ENCODE measurements around the gene RAMP1. TPM values are rescaled to one million over a fixed set of nuclear protein-coding genes. Genes with fewer than 3 reads are reported as not detected.
A peak's percentile ranks its signal among the peaks of the same experiment; 100 is the strongest.

Gene RAMP1
- total RNA-seq, 1 donor from 2014 or later, result 11.8 TPM

DNA sequence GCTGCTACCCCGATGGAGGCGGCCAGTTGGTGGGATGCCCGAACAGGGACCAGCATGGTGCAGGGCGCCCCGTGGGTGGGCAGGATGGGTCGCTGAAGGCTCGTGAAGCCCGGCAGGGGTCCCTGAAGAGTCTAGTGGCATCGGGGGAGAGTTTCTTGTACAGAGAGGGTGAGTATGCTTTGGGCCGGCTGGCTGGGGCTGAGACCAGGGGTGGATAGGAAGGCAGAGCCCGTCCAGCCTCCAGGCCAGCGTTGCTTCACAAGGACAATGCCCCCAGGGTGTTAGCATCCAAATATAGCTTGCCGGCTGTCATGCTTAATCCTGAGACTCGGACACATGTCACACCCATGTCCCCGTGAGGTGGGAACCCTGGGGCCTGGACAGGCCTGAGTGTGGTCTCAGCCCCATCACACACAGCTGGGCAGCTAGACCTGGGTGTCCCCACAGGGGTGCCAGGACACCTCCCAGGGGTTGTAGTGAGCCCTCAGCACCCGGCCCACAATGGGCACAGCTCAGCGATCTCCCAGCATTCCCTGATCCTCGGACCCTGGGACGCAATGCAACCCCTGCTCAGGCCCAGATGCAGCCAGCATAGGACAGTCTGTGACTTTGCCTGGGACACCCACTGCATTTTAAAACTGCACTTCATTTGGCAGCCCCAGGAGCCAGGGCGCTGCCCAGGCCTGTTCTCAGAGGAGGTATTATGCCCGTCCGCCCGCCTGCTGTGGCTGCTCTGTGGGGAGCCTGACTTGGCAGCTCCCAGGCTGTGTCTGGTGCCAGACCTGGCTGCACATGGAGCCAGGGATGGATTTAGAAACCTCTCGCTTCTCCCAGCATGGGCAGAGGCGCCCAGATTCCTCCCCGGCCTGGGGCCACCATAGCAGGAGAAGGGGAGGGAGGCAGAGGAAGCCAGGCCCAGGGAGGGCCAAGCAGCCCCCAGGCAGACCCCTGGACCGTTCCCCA, 36.4 kb downstream of the RAMP1 start:
- DNase-seq (ENCODE audit: low spot score), result peak; percentile 16

GRCh38 chr2:237896507-237896892, 37.1 kb downstream of the RAMP1 start:
- DNase-seq (ENCODE audit: low spot score), result no peak

DNA sequence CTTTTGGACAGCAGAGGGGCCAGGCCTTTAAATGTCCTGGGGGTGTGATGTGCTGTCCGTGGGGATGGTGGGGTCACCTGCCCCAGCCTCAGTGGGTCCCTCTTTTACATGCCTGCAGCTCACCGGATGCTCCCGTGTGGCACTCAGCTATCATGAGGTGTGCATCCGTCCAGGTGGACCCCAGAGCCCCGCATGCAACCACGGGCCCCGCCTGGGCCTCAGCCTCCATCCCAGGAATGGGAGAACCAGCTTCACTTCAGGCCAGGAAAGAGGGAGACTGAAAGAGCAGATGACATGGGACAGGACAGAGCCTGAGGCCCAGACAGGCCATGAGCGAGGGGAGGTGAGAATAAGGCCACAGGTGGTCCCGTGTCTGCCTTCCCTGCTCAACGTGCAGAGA, 37.5 kb downstream of the RAMP1 start:
- DNase-seq (ENCODE audit: low spot score), result no peak

DNA sequence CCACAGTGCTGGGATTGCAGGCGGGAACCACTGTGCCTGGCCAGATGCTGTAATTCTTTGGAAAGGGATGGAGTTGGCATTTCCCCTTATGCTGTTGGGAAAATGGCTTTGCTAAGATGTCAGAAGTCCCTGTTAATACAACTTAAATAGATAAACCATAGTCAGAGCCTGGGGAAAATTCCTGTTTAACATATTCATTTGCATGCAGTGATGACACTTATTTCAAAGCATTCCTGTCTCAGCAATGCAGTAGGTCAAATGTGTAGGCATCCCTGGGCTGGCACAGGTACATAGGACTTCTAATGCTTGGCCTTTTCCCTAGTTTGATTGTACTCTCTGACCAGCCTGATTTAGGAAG, 38.6 kb downstream of the RAMP1 start:
- no peak for DNase-seq (ENCODE audit: low spot score)

DNA sequence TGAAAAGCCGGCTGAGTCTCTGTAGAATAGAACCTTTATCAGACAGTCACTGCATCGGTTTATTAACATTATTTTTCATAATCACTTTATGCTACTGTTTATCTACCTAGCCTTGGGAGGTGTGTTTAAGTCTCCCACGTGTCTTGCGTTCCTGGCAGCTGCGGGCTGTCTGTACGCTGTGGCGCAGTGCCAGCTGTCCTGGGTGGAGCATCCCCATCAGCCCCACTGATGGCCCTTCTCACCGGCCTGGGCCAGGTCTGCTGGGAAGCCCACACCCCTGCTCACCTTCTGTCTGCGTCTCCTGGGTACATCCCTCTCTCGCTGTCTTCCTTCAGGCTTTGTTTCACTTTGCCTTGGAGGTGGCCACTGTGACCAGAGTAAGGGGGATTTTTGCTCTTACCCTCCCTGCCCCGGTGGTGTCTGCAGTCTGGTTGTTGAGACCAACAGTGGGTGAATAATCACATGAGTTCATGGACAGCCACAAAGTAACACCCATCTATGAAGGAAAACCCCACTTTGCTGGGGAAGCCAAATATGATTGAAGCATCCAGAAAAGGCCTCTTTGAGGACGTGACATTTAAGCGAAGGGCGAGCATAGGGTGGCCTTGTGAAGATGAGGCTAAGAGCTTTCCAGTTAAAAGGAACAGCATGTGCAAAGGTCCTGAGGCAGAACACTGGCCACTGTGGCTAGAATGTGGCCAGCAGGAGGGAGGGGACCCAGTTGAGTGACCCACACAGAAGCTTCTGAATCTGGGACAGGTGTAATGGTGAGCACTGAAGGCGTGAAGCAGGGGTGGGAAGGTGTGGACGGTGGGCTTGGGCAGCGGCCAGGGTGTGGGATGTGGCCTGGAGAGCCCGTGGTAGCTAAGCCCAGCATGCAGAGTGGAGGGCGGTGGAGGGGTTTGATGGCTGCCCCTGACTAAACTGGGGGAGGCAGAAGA, 41.7 kb downstream of the RAMP1 start:
- DNase-seq (ENCODE audit: low spot score), result no peak

GRCh38 chr2:237901932-237902850, 42.8 kb downstream of the RAMP1 start:
- DNase-seq (ENCODE audit: low spot score), result no peak

DNA sequence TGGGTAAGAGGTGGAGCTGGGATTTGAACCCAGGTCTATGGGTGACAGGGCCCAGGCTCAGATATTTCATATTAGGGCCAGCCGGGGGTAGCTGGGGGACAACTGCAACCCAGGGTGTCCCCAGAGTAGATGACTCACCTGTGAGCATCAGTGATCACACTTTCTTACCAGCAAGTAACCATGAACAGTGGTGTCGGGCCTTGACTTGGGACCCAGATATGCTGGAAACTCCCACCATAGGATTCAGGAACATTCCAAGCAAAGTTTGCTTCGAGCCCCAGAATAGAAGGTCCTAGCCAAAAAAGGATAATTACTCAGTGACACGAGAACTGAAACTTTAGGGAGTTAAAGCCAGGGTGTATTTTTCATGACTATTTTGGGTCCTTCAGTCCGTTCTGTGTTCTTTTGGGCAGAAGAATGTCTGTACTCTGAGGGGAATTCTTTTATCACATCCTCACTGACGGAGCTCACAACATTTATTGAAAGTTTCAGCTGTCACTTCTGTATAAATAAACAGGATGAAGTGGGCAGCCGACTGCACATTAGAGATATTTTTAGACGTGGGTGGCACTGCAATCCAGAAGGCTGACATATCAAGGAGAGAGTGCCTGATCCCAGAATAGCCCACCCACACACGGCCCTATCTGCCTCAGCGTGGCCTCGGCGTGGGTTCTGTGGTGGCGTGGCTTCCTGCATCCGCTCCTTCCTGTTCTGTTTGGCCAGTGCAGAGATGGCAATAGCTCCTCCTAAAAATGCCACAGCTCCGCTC, 45.6 kb downstream of the RAMP1 start:
- peak; percentile 61 for DNase-seq (ENCODE audit: low spot score)

- DNase-seq (ENCODE audit: low spot score), result no peak
These were observed 47.7 kb downstream of the RAMP1 start for GRCh38 chr2:237907144-237907543.

DNA sequence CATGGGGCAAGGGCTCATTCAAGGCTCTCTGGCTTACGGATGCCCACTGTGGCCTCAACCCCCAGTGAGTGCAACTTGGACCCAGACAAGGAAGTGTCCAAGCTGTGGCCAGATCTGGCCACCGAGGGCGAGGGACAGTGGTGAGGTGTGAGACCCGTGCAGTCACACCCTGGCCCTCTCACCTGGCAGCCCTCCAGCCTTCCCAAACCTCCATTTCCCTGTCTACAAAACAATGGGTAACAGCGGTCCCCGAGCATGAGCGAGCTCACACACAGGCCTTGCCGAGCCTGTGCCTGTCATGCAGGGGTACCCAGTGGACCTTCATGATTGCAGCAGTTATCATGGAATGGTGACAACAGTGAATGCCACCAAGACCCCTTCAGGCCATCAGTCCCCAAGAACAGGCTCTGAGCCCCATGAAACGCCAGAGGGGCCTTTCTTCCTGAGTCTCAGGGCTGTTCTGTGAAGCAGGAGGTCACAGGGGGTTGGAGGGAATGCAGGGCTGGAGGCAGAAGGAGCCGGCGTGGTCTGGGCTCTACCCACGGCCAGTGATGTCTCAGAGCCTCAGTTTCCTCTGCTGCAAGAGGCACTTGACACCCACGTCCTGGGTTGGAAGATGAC, 49.8 kb downstream of the RAMP1 start:
- DNase-seq (ENCODE audit: low spot score), result no peak

DNA sequence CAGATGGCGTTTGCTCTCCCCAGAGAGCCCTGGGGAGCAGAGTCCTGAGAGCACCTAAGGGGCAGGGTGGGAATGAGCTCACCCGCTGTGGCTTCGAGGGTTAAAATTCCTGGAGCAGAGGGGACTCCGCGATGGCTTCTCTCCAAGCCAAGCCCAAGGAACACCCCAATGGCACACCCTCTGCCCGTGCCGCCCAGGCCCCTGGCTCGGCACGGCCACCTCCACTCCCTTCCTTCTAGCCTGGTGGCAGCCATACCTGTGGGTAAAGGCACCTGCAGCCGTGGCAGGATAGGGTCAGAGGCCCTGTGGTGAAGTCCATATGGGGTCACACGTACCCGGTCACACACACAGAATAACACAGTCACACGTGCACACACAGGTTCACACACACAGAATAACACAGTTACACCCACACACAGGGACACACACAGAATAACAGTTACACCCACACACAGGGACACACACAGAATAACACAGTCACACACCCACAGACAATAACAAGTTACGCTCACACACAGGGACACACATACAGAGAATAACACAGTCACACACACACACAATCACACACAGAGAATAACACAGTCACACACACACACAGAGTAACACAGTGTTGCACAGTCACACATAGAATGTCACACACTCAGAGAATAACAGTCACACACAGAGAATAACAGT, 50.5 kb downstream of the RAMP1 start:
- no peak for DNase-seq (ENCODE audit: low spot score)

- DNase-seq (ENCODE audit: low spot score), result no peak
These were observed 51.3 kb downstream of the RAMP1 start for GRCh38 chr2:237910576-237911362.

GRCh38 chr2:237911363-237912017, 52.1 kb downstream of the RAMP1 start:
- DNase-seq (ENCODE audit: low spot score), result no peak

GRCh38 chr2:237912271-237913192, 53.1 kb downstream of the RAMP1 start:
- no peak for DNase-seq (ENCODE audit: low spot score)

DNA sequence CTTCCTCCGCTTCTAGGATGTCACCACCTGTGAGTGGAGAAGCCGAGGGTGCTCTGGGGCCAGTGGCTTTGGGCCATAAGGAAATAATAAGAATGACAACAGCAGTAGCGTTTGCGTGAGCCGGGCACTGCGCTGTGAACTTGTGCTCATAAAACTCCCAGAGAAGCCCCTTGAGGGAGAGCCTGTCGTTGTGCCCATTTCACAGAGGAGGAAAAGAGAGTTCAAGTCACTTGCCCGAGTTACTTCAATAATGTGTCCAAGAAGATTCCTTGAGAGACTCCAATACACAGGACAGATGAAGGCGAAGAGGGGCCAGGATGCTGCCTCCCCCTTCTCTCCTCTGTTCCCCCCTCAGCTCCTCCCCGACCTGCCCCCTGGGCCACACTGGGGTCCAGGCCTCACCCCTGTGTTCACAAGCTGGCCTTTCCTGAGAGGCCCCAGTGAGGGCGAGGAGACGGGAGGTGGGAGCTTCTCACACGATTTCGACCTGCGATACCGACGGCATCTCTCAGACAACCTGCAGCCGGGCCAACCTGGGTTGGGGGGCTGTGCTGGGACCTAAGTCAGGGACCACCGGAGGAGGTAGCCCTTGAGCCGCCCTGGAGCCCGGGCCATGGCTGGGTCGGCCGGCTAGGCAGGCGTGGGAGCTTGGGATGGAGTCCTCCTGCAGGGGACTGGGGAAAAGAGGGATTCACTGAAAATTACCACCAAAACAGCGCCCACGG, 53.9 kb downstream of the RAMP1 start:
- DNase-seq (ENCODE audit: low spot score), result no peak

DNA sequence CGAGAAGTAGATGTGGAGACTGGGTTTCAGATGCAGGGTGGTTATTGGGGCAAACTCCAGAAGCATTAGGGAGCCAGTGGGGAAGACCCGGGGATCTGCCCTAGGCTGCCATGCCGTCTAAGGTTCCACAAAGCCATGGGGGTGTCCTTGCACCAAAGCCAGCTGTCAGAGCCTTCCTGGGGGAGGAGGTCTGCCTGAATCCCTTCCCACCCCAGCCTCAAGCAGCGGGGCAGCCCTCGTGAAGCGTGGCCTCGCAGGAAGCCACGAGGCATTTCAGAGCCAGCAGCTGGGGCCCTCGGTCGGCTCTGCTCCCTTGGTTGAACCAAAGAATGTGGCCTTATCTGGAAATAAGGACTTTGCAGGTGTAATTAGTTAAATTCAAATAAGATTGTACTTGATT, 56.2 kb downstream of the RAMP1 start:
- DNase-seq (ENCODE audit: low spot score), result no peak

DNA sequence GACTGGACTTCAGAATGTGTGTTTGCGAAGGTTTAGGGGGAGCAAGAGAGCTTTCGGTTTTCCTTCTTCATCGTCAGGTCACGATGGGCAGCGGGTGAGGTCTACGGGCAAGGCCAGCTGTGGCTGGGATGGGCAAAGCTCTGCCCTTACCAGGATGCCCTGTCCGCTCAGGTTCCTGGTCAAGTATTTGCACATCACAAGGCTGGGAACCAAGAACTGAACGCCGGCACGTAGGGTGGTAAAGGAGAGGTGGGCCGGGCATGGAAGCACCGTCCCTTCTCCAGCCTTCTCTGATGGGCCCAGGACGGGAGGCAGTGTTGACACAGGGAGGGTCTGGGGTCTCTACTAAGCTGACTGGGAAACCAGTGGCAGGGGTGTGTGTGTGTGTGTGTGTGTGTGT, 56.9 kb downstream of the RAMP1 start:
- DNase-seq (ENCODE audit: low spot score), result no peak

All from umbilical cord (tissue), 2 donors.